Skeletal muscle tissue (tissue), 4 donors: ENCODE data around the gene ZNF891. TPM values are rescaled to one million over a fixed set of nuclear protein-coding genes. Genes with fewer than 3 reads are reported as not detected.

Experiments used
- H3K27ac ChIP-seq: one replicate; pipeline ENCODE4 v1.7.0; 2013; ENCODE audit warnings: mild to moderate bottlenecking, low read depth, low read length, inconsistent platforms
- H3K27me3 ChIP-seq, 3 donors: one replicate each; pipeline ENCODE4 v1.7.0; 2013; ENCODE audit warnings: low read length in 3 of 3; ENCODE audit not compliant: control insufficient read depth in 3 of 3, insufficient read depth in 3 of 3
- H3K36me3 ChIP-seq, 3 donors: one replicate each; pipeline ENCODE4 v1.7.0; 2013; ENCODE audit warnings: low read length in 3 of 3; ENCODE audit not compliant: control insufficient read depth in 3 of 3, insufficient read depth in 3 of 3
- H3K4me1 ChIP-seq, 3 donors: one replicate each; pipeline ENCODE4 v1.7.0; 2013; ENCODE audit warnings: low read length in 3 of 3, mild to moderate bottlenecking in 3 of 3; ENCODE audit not compliant: control insufficient read depth in 3 of 3, insufficient read depth in 3 of 3
- H3K4me3 ChIP-seq, 3 donors: one replicate each; pipeline ENCODE4 v1.7.0; 2013; ENCODE audit warnings: low read length in 3 of 3
- H3K9ac ChIP-seq, 3 donors: one replicate each; pipeline ENCODE4 v1.7.0; 2013; ENCODE audit warnings: low read length in 3 of 3, mild to moderate bottlenecking in 3 of 3, moderate library complexity in 2 of 3, low read depth in 1 of 3
- H3K9me3 ChIP-seq, 3 donors: one replicate each; pipeline ENCODE4 v1.7.0; 2013; ENCODE audit warnings: low read length in 3 of 3; ENCODE audit not compliant: control insufficient read depth in 3 of 3
- total RNA-seq: library from RNA; depleted of rRNA; stranded (reverse); fragments of >200 nt; gene quantifications from one replicate; pipeline ENCODE4 v1.2.3, GENCODE V29; 2014
- donor health status: Osteomylitis.

The ZNF891 gene
- total RNA-seq, 1 donor from 2014 or later: 2.1 TPM

GRCh38 chr12:133124674-133125073 is 5.4 kb downstream of the ZNF891 start:
- Histone ChIP-seq H3K27ac (no peak overlapping the region), H3K4me1 (peaks cover 0 to 2% (median 0%) of the 10 kb centered on the region in 3 donors), H3K27me3 (no peaks in the 10 kb centered on the region), H3K9me3 (peaks cover 39 to 64% (median 39%) of the 10 kb centered on the region in 3 donors), H3K9ac (no peak overlapping the region), H3K36me3 (peaks cover 44 to 52% (median 45%) of the 10 kb centered on the region in 3 donors), H3K4me3 (peak overlapping the region in 1 of 3 donors; percentile 16)

- H3K4me1 ChIP-seq: no peaks in the 10 kb centered on the region
- peaks cover 47 to 78% (median 55%) of the 10 kb centered on the region in 3 donors for H3K9me3 ChIP-seq
- H3K27me3 ChIP-seq: no peaks in the 10 kb centered on the region
- H3K9ac ChIP-seq: no peak overlapping the region
- H3K36me3 ChIP-seq: peaks cover 44 to 63% (median 58%) of the 10 kb centered on the region in 3 donors
- H3K27ac ChIP-seq: no peak overlapping the region
- peak overlapping the region in 2 of 3 donors; percentile 23 to 56 for H3K4me3 ChIP-seq
These were observed 9.5 kb downstream of the ZNF891 start for GRCh38 chr12:133120385-133121191.

GRCh38 chr12:133108150-133108549 is 21.9 kb downstream of the ZNF891 start:
- H3K4me3 ChIP-seq: peak overlapping the region in 1 of 3 donors; percentile 53
- no peaks in the 10 kb centered on the region for H3K4me1 ChIP-seq
- peaks cover 28 to 45% (median 32%) of the 10 kb centered on the region in 3 donors for H3K36me3 ChIP-seq
- no peak overlapping the region for H3K9ac ChIP-seq
- H3K27ac ChIP-seq: no peak overlapping the region
- no peaks in the 10 kb centered on the region for H3K27me3 ChIP-seq
- peaks cover 46 to 67% (median 50%) of the 10 kb centered on the region in 3 donors for H3K9me3 ChIP-seq

- H3K4me3 ChIP-seq: peak overlapping the region in 1 of 3 donors; percentile 40
- H3K9ac ChIP-seq: no peak overlapping the region
- H3K9me3 ChIP-seq: peaks cover 46 to 74% (median 51%) of the 10 kb centered on the region in 3 donors
These were observed 23.0 kb downstream of the ZNF891 start for GRCh38 chr12:133107121-133107520.

GRCh38 chr12:133106253-133106652 is 23.8 kb downstream of the ZNF891 start:
- Histone ChIP-seq H3K36me3 (peaks cover 32 to 53% (median 40%) of the 10 kb centered on the region in 3 donors), H3K27ac (no peak overlapping the region), H3K9ac (no peak overlapping the region), H3K9me3 (peaks cover 51 to 80% (median 57%) of the 10 kb centered on the region in 3 donors), H3K4me1 (no peaks in the 10 kb centered on the region), H3K4me3 (peak overlapping the region in 1 of 3 donors; percentile 40), H3K27me3 (no peaks in the 10 kb centered on the region)

More at GRCh38 chr12:133107121-133107520, 23.0 kb downstream of the ZNF891 start:
- Histone ChIP-seq H3K27me3 (no peaks in the 10 kb centered on the region), H3K27ac (no peak overlapping the region), H3K36me3 (peaks cover 28 to 47% (median 34%) of the 10 kb centered on the region in 3 donors), H3K4me1 (no peaks in the 10 kb centered on the region)

GRCh38 chr12:133105620-133106019 is 24.5 kb downstream of the ZNF891 start:
- H3K9me3 ChIP-seq: peaks cover 51 to 86% (median 57%) of the 10 kb centered on the region in 3 donors
- H3K4me3 ChIP-seq: peak overlapping the region in 2 of 3 donors; percentile 29 to 40

GRCh38 chr12:133083345-133083744 is 46.7 kb downstream of the ZNF891 start:
- no peak overlapping the region for H3K9ac ChIP-seq
- H3K4me1 ChIP-seq: peaks cover 8 to 14% (median 10%) of the 10 kb centered on the region in 3 donors
- H3K9me3 ChIP-seq: peaks cover 17 to 58% (median 20%) of the 10 kb centered on the region in 3 donors
- H3K27ac ChIP-seq: no peak overlapping the region
- peaks cover 44 to 64% (median 63%) of the 10 kb centered on the region in 3 donors for H3K36me3 ChIP-seq
- no peaks in the 10 kb centered on the region for H3K27me3 ChIP-seq
- H3K4me3 ChIP-seq: peak overlapping the region in 2 of 3 donors; percentile 29 to 55

More at GRCh38 chr12:133105620-133106019, 24.5 kb downstream of the ZNF891 start:
- Histone ChIP-seq H3K36me3 (peaks cover 38 to 58% (median 45%) of the 10 kb centered on the region in 3 donors), H3K27me3 (no peaks in the 10 kb centered on the region), H3K4me1 (no peaks in the 10 kb centered on the region), H3K27ac (no peak overlapping the region), H3K9ac (no peak overlapping the region)

- H3K27me3 ChIP-seq: no peaks in the 10 kb centered on the region
- peaks cover 24 to 52% (median 28%) of the 10 kb centered on the region in 3 donors for H3K9me3 ChIP-seq
- peak overlapping the region; percentile 85 to 96 (median 94) for H3K4me3 ChIP-seq
- H3K36me3 ChIP-seq: peaks cover 40 to 47% (median 43%) of the 10 kb centered on the region in 3 donors
- peak overlapping the region; percentile 93 to 96 (median 95) for H3K9ac ChIP-seq
- peak overlapping the region; percentile 99 for H3K27ac ChIP-seq
- peaks cover 8 to 14% (median 10%) of the 10 kb centered on the region in 3 donors for H3K4me1 ChIP-seq
These were observed 48.8 kb downstream of the ZNF891 start for GRCh38 chr12:133081159-133081780.

GRCh38 chr12:133080368-133081158 is 49.5 kb downstream of the ZNF891 start, which contains the start of gene ZNF140:
TSS of gene ZNF140 (plus strand) at chr12:133080923. CDS start at chr12:133081321, 398 bp downstream.
- H3K9ac ChIP-seq: peak within 1 kb of the TSS; percentile 93 to 96 (median 95)
- peaks cover 33 to 40% (median 36%) of the 10 kb centered on the region in 3 donors for H3K36me3 ChIP-seq
- peak within 1 kb of the TSS; percentile 85 to 96 (median 94) for H3K4me3 ChIP-seq
- peaks cover 21 to 45% (median 32%) of the 10 kb centered on the region in 3 donors for H3K9me3 ChIP-seq
- peak within 1 kb of the TSS; percentile 99 for H3K27ac ChIP-seq
- peaks cover 8 to 14% (median 10%) of the 10 kb centered on the region in 3 donors for H3K4me1 ChIP-seq
- no peaks in the 10 kb centered on the region for H3K27me3 ChIP-seq
